ENCODE data around the gene SLC12A4. TPM values are rescaled to one million over a fixed set of nuclear protein-coding genes. Genes with fewer than 3 reads are reported as not detected.

The SLC12A4 gene
- total RNA-seq, 1 donor, result 79.3 TPM

DNA sequence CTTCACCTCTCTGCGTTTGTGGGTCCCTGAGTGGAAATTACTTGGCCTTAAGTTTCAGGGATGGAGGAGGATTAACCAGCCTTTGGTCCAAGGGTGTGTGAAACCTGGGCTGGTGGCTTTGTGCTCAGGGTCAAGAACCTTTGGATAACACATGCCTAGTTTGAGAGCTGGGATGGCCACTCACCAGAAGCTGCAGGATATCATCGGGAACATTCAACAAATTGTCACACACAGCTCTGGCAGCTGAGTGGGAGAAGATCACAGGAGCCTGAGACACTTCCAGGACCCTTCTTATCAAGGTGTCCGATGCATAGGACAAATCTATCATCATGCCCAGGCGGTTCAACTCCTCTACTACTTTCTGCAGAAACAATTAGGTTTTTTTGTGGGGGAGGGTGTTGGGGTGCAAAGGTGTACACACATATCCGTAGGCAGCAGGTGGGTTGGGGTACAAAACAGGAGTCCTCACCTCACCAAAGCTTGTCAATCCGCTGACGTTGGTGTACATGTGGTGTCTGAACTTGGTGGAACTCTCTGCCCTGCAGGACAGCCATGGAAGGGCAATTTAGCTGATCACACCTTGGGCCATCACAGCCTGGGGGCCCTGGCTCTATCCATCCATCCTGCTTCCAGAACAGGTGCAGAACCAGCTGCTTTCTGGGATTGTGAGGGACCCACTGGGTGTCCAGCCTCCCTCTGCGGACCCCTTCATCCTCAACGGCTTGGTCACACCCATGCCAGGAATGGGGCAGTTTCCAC, 9.2 kb upstream of the SLC12A4 start:
- no peaks in the 10 kb centered on the region for H3K79me2 ChIP-seq (ENCODE audit: insufficient read depth, low read length)
- no peaks in the 10 kb centered on the region for H3K36me3 ChIP-seq (ENCODE audit: insufficient read depth, low read length)
- no peak overlapping the region for H3K27ac ChIP-seq (ENCODE audit: low read depth, low read length)
- no peak overlapping the region for H2AFZ ChIP-seq (ENCODE audit: low read length)
- no peaks in the 10 kb centered on the region for H3K9me3 ChIP-seq (ENCODE audit: low read depth, low read length)
- H3K4me2 ChIP-seq (ENCODE audit: insufficient read depth, low read length), result no peak overlapping the region
- TF ChIP-seq, protein P1, sequence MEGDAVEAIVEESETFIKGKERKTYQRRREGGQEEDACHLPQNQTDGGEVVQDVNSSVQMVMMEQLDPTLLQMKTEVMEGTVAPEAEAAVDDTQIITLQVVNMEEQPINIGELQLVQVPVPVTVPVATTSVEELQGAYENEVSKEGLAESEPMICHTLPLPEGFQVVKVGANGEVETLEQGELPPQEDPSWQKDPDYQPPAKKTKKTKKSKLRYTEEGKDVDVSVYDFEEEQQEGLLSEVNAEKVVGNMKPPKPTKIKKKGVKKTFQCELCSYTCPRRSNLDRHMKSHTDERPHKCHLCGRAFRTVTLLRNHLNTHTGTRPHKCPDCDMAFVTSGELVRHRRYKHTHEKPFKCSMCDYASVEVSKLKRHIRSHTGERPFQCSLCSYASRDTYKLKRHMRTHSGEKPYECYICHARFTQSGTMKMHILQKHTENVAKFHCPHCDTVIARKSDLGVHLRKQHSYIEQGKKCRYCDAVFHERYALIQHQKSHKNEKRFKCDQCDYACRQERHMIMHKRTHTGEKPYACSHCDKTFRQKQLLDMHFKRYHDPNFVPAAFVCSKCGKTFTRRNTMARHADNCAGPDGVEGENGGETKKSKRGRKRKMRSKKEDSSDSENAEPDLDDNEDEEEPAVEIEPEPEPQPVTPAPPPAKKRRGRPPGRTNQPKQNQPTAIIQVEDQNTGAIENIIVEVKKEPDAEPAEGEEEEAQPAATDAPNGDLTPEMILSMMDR (IDR thresholded peaks at IDR 0.05; ENCODE audit: extremely low read depth, low read depth, low read length), result no peak
- no peaks in the 10 kb centered on the region for H4K20me1 ChIP-seq (ENCODE audit: insufficient read depth, low read length)
- H3K27me3 ChIP-seq (ENCODE audit: insufficient read depth, low read length), result no peaks in the 10 kb centered on the region
- no peaks in the 10 kb centered on the region for H3K4me1 ChIP-seq (ENCODE audit: insufficient read depth, low read length)
- peak; percentile 54 for DNase-seq (ENCODE audit: insufficient read length, low spot score, missing footprints)
- H3K4me3 ChIP-seq (ENCODE audit: insufficient read depth, low read length), result no peak overlapping the region

GRCh38 chr16:67977005-67977404, 8.6 kb upstream of the SLC12A4 start:
- Histone ChIP-seq H3K4me1 (ENCODE audit: insufficient read depth, low read length) (no peaks in the 10 kb centered on the region), H4K20me1 (ENCODE audit: insufficient read depth, low read length) (no peaks in the 10 kb centered on the region), H3K4me2 (ENCODE audit: insufficient read depth, low read length) (no peak overlapping the region), H3K9me3 (ENCODE audit: low read depth, low read length) (no peaks in the 10 kb centered on the region), H3K27me3 (ENCODE audit: insufficient read depth, low read length) (no peaks in the 10 kb centered on the region), H3K4me3 (ENCODE audit: insufficient read depth, low read length) (no peak overlapping the region), H3K27ac (ENCODE audit: low read depth, low read length) (no peak overlapping the region), H3K36me3 (ENCODE audit: insufficient read depth, low read length) (no peaks in the 10 kb centered on the region), H3K79me2 (ENCODE audit: insufficient read depth, low read length) (no peaks in the 10 kb centered on the region), H2AFZ (ENCODE audit: low read length) (no peak overlapping the region)
- DNase-seq (ENCODE audit: insufficient read length, low spot score, missing footprints), result no peak
- TF ChIP-seq, protein P1 (IDR thresholded peaks at IDR 0.05; ENCODE audit: extremely low read depth, low read depth, low read length), result no peak

- no peaks in the 10 kb centered on the region for H3K36me3 ChIP-seq (ENCODE audit: insufficient read depth, low read length)
- H3K27me3 ChIP-seq (ENCODE audit: insufficient read depth, low read length), result no peaks in the 10 kb centered on the region
Measured at GRCh38 chr16:67976205-67976604, 7.8 kb upstream of the SLC12A4 start.

More at GRCh38 chr16:67976205-67976604, 7.8 kb upstream of the SLC12A4 start:
- Histone ChIP-seq H3K9me3 (ENCODE audit: low read depth, low read length) (no peaks in the 10 kb centered on the region), H3K4me3 (ENCODE audit: insufficient read depth, low read length) (no peak overlapping the region), H3K4me1 (ENCODE audit: insufficient read depth, low read length) (no peaks in the 10 kb centered on the region), H2AFZ (ENCODE audit: low read length) (no peak overlapping the region), H3K79me2 (ENCODE audit: insufficient read depth, low read length) (no peaks in the 10 kb centered on the region), H3K4me2 (ENCODE audit: insufficient read depth, low read length) (no peak overlapping the region), H3K27ac (ENCODE audit: low read depth, low read length) (no peak overlapping the region), H4K20me1 (ENCODE audit: insufficient read depth, low read length) (no peaks in the 10 kb centered on the region)
- TF ChIP-seq, protein P1 (IDR thresholded peaks at IDR 0.05; ENCODE audit: extremely low read depth, low read depth, low read length), result no peak
- no peak for DNase-seq (ENCODE audit: insufficient read length, low spot score, missing footprints)

Data from osteoblast (primary cell).